ENCODE results near the gene LAIR2. TPM values are rescaled to one million over a fixed set of nuclear protein-coding genes. Genes with fewer than 3 reads are reported as not detected.
"Not testable (repeated sequence)": the region's sequence is repeated elsewhere in the genome, so short reads cannot be mapped to it uniquely, and the experiment has no call there.

The LAIR2 gene
- total RNA-seq, 6 experiments from 2014 or later: not detected

- Mint-ChIP-seq H3K27me3 (ENCODE audit: insufficient read depth) (peaks cover 28% of the 10 kb centered on the region), H3K27ac (peak within 1 kb of the TSS; percentile 96), H3K36me3 (ENCODE audit: low read depth) (peaks cover 27% of the 10 kb centered on the region), H3K4me1 (ENCODE audit: low read depth) (peaks cover 34% of the 10 kb centered on the region), H3K4me3 (peak within 1 kb of the TSS; percentile 91), H3K9me3 (peaks cover 9% of the 10 kb centered on the region)
- DNase-seq: peak; percentile 97
- no peak for TF ChIP-seq CTCF (IDR thresholded peaks at IDR 0.05)
These were observed 39.0 kb upstream of the LAIR2 start, which contains the start of gene LENG9 for GRCh38 chr19:54463531-54464043. Gene LENG9, minus strand, starts transcription at chr19:54463778. Its CDS starts 252 bp downstream, at chr19:54463526.

- no peak for TF ChIP-seq CTCF (IDR thresholded peaks at IDR 0.05)
- Mint-ChIP-seq H3K4me3 (peak overlapping the region; percentile 91), H3K27me3 (ENCODE audit: insufficient read depth) (peaks cover 28% of the 10 kb centered on the region), H3K9me3 (peaks cover 9% of the 10 kb centered on the region), H3K36me3 (ENCODE audit: low read depth) (peaks cover 21% of the 10 kb centered on the region), H3K27ac (peak overlapping the region; percentile 96), H3K4me1 (ENCODE audit: low read depth) (peaks cover 29% of the 10 kb centered on the region)
- DNase-seq: peak; percentile 55
These were observed 38.5 kb upstream of the LAIR2 start for GRCh38 chr19:54464044-54464629.

- H3K27ac Mint-ChIP-seq: peak overlapping the region; percentile 96
These were observed 37.8 kb upstream of the LAIR2 start for GRCh38 chr19:54464630-54465425.

GRCh38 chr19:54465426-54466109 is 37.1 kb upstream of the LAIR2 start:
- Mint-ChIP-seq H3K4me1 (ENCODE audit: low read depth) (peaks cover 36% of the 10 kb centered on the region), H3K27ac (no peak overlapping the region), H3K4me3 (no peak overlapping the region), H3K9me3 (peaks cover 9% of the 10 kb centered on the region), H3K27me3 (ENCODE audit: insufficient read depth) (peaks cover 26% of the 10 kb centered on the region), H3K36me3 (ENCODE audit: low read depth) (peaks cover 19% of the 10 kb centered on the region)
- no peak for TF ChIP-seq CTCF (IDR thresholded peaks at IDR 0.05)
- DNase-seq: no peak

More at GRCh38 chr19:54464630-54465425, 37.8 kb upstream of the LAIR2 start:
- H3K4me1 Mint-ChIP-seq (ENCODE audit: low read depth): peaks cover 29% of the 10 kb centered on the region
- peak overlapping the region; percentile 91 for H3K4me3 Mint-ChIP-seq
- peak; percentile 70 for DNase-seq
- peaks cover 19% of the 10 kb centered on the region for H3K36me3 Mint-ChIP-seq (ENCODE audit: low read depth)
- peaks cover 9% of the 10 kb centered on the region for H3K9me3 Mint-ChIP-seq
- no peak; the same call in 1 of the 2 replicates for TF ChIP-seq CTCF (IDR thresholded peaks at IDR 0.05)
- peaks cover 26% of the 10 kb centered on the region for H3K27me3 Mint-ChIP-seq (ENCODE audit: insufficient read depth)

- H3K27me3 Mint-ChIP-seq (ENCODE audit: insufficient read depth): peaks cover 23% of the 10 kb centered on the region
- not testable (repeated sequence) for H3K9me3 Mint-ChIP-seq, H3K4me3 Mint-ChIP-seq, H3K27ac Mint-ChIP-seq, DNase-seq
- peaks cover 21% of the 10 kb centered on the region for H3K36me3 Mint-ChIP-seq (ENCODE audit: low read depth)
- peaks cover 40% of the 10 kb centered on the region for H3K4me1 Mint-ChIP-seq (ENCODE audit: low read depth)
These were observed 36.5 kb upstream of the LAIR2 start for GRCh38 chr19:54466110-54466480.
